ENCODE measurements around the gene IL1RN.
"Not testable (repeated sequence)": the region's sequence is repeated elsewhere in the genome, so short reads cannot be mapped to it uniquely, and the experiment has no call there.

Gene IL1RN, protein sequence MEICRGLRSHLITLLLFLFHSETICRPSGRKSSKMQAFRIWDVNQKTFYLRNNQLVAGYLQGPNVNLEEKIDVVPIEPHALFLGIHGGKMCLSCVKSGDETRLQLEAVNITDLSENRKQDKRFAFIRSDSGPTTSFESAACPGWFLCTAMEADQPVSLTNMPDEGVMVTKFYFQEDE

DNA sequence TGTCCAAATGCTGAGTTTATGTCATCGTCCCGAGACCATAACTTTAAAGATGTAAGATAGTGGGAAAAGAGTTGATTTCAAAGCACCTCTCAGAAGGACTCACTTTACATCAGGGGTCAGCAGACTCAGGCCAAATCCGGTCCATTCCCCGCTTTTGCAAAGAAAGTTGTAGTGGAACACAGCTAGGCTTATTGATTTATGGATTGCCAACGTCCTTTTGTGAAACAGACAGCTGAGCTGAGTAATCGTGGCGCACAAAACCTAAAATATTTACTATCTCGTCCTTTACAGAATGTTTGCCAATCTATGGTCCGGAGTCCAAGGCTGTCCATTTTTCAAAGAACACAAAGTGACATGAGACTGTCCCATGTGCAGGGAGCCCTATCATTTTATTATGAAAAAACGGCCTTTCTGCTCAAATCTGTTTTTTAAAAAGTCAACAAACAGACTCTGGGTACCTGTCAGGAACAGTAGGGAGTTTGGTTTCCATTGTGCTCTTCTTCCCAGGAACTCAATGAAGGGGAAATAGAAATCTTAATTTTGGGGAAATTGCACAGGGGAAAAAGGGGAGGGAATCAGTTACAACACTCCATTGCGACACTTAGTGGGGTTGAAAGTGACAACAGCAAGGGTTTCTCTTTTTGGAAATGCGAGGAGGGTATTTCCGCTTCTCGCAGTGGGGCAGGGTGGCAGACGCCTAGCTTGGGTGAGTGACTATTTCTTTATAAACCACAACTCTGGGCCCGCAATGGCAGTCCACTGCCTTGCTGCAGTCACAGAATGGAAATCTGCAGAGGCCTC lies at the start of gene IL1RN:
IL1RN (plus strand) TSS at position 754 of the 801 bp plus-strand sequence; CDS start at position 781, 27 bp downstream.
- ATAC-seq, result no peak

DNA sequence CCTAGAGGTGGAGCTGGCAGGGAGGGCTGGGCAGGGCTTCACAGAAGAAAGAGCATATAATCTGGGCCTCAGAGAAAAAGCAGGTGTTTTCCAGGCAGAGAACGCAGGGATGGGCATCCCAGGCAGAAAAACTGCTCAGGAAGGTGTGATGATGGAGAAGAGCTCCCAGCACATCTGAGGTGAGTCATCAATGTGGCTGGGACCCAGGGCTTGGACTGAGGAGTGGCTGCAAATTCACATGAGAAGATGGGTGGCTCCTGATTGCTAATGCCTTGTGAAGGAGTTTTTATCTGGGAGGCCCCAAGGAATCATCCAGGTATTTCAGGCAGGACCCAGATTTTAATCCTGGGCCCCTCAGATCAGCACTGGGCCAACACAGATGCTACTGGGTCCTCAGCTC lies 49.5 kb upstream of the IL1RN start:
- ATAC-seq, result no peak

DNA sequence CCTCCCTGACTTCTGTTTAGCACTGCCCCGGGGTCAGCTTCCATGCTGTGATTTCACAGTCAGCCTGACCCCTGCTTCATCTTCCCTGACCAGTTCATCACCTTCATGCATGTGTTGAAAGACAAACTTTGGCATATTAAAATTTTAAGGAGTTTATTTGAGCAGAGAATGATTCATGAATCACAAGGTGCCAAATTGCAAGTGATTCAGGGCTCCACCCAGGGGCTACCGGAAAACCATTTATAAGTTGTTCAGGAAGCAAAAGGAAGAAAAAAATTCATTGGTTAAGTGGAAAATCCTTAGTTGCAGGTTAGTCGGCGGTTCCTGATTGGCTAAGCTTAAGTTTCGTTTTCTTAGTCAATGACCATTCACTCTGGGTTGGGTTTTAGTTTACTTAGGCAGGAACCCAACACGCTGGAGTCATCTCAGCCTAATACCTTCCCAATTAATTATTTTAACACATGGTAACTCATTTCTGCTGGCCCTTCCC lies 49.0 kb upstream of the IL1RN start:
- no peak for ATAC-seq

DNA sequence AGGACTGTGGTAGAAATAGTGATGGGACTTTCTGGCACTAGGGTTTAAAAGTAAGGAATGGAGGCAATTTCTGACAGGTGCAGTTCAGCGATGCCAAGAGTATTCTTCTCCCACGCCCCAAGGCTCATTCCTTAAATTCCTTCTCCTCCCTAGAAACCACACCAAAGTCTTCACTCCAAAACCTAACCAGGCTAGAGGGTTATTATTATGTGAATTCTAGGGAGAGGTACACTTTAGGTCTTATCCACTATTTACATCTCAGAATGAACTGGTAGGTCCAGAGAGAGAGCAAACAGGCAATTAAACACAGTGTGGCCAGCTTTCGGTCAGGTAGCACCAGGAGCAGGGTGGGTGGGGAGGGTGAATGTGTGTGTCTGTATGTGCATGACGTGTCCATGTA lies 48.3 kb upstream of the IL1RN start:
- ATAC-seq, result no peak

DNA sequence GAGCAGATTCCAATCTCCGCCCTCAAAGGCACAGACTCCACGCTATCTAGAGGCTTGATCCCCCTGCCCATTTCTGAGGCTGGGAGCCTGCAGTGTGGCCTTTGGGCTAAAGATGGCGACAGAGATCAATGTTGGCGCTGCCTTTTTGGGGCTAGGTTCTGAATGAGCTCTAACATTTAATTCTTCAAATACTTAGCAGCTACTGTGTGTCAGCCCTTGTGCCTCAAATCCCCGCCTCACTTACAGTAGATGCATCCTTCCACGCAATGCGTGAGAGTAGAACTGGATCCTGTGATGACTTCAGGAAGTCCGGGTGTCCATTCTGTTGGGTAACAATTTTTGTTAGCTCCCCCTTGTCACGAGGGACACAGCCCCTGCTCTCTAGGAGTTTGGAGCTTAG lies 47.3 kb upstream of the IL1RN start:
- peak; percentile 60 to 61 for ATAC-seq

DNA sequence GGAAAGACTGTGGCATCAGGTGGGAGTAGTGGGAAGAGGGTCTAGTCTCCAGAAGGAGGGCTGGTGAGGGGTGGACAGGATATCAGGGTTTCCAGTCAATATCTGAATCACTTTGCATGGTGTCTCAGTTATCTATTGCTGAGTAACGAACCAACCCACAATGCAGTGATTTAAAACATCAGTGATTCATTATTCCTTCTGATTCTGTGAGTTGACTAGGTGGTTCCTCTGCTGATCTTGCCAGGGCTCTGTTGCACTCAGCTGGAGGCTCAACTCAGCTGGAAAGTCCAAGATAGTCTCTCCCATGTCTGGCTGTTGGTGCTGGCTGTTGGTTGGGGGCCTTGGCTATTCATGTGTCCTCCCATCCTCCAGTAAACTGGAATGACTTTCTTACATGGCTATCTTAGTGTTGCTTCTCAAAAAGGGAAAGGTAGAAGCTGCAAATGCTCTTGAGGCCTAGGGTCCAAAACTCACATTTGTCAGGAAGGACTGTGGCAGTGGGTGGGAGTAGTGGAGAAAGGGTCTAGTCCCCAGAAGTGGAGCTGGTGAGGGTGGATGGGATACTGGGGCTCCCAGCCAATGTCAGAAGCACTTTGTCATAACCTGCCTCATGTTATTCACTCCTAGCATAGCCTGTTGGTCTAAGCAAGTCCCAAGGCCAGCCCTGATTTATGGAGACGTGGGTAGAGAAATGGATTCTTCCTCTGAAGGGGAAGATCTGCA lies 45.7 kb upstream of the IL1RN start:
- ATAC-seq, result peak; percentile 40 to 42

DNA sequence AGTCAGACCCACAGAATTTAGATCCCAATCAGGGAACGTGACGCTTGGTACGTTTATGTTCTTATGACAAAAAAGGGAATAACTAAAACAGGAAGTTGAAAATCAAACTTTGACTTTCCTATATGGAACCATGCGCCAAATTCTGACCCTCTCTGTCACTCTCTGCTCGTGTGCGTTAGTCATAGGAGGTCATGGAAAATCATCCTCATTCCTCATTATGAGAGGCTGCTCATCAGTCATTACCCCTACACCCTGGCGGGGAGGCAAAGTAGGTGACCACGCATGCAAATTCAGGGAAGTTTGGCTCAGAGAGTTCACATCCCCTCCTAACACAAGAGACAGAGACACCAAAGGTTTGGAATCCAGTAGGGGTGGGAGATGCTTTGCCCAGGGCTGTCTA lies 44.1 kb upstream of the IL1RN start:
- peak in 1 of 2 donors; percentile 55 for ATAC-seq

DNA sequence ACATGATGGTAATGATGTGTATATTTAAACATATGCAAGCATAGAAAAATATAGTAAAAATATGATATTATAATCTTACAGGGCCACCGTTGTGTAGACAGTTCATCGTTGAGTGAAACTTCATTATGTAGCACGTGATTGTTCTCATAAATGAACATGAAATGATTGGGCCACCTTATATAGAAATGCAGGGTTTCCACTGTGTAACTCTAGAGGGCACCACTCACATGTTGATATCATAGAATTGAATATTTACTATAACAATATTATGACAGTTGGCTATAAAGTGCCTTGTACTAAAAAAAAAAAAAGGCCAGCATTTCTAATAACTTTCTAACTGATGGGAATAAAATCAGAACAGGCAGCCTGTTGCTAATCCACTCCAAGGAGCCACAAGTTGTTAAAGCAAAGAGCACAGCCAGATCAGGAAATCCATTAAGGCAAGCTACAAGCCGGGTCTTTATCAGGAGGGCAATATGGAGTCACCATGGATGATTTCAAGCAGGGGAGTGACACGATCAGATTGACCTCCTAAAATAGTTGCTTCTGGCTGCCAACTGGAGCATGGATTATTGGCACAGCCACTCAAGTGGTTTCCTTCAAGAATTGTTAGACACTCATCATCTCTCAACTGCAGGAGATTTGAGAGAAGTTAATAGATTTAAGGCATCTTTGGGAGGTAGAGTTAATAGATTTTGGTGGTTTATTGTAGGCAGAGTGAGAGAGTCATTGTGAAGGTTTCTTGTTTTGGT lies 43.0 kb upstream of the IL1RN start:
- ATAC-seq, result peak; percentile 58 to 61

DNA sequence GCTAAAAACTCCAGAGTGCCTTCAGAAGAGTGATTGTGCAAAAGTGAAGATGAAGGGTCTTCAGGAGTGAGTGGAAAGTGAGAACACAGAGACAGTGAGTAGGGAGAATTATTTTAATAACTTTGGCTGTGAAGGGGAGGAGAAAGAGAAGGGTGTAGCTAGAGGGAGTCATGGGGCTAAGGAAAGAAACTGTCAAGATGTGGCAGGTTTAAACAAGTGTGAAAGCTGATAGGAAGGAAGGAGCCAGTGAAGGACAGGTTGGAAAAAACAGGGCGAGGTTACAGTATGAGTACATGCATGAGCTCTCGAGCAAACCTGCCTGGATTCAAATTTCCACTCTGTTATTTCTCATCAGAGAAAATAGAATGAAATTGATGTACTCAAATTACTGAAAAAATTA lies 41.9 kb upstream of the IL1RN start:
- ATAC-seq, result no peak

DNA sequence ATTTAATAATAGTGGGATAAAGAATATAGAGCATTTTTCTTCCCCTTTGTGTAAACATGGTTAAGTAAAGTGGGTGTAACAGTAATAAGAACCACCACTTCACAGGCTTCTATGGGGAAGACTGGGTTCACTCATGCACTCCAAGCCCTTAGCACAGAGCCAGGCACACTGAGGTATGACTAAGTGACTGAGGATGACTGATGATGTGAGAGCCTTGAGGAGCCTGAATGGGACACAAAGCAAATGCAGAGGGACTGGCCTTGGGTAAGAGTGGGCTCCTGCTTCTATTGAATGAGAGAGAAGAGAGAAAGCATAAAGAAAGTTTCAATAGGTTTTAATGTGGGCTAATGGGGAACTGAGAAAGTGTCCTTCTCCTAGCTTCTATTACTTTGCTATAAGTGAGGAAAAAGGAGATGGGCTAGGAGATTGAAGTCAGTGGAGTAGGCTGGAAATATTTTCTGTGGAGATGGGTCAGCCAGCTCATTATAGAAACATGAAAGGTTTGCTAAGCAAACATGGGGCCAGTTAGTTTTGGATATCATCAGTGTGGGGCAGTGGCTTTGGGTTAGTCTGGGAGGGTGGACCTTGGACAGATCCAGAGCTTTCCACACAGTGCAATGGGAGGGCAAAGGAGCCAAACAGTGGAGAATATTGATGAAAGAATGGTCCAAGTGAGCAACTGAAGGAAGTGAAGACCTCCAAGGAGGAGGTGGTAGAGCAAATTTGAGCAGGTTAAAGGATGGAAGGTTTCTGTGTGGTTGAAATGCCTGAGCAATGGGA lies 39.0 kb upstream of the IL1RN start:
- no peak for ATAC-seq

DNA sequence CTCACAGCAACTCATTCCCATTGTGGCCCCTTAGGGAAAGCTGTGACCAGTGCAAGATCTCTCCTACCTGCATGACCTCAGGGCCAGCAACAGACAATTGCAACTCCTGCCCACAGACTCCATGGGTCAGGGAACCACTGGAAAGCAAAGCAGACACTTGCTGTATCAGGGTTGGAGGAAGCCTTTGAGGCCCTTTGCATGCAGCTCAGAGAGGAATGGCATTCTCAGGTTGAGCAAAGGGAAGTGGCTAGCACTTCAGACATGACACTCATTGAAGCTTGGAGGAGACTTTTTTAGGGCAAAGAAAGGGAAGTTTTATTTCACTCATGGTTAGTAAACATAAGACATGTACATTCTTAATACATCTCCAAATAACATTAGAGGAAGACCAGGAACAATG lies 37.5 kb upstream of the IL1RN start:
- no peak for ATAC-seq

DNA sequence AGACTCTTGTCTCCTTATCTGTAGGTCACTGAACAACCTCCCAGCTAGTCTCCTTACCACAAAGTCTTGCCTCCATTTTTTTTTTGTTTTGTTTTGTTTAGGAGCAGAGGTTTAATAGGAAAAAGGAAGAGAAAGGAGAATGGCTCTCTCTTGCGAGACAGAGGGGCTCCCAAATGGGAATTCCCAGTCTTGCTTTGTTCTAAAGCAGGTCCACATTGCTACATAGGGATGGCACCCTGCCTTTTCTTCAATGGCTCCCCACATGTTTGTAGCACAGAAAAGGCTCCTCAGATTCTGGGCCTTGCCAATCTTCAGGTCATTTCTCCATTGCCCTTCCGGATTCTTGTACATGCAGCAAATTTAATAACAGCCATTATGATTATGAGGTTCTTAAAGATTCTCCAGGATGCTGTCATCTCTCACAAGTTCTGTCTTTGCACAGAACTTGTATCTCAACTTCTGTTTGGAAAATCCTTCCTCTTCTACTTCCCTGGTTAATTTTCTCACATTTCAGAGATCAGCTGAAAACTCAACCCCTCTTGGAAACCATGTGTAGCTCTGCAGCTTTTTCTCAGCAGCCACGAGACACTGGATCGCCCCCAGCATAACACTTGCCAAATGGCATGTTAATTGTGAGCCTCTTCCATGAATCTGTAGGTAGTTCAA lies 36.0 kb upstream of the IL1RN start:
- no peak for ATAC-seq

DNA sequence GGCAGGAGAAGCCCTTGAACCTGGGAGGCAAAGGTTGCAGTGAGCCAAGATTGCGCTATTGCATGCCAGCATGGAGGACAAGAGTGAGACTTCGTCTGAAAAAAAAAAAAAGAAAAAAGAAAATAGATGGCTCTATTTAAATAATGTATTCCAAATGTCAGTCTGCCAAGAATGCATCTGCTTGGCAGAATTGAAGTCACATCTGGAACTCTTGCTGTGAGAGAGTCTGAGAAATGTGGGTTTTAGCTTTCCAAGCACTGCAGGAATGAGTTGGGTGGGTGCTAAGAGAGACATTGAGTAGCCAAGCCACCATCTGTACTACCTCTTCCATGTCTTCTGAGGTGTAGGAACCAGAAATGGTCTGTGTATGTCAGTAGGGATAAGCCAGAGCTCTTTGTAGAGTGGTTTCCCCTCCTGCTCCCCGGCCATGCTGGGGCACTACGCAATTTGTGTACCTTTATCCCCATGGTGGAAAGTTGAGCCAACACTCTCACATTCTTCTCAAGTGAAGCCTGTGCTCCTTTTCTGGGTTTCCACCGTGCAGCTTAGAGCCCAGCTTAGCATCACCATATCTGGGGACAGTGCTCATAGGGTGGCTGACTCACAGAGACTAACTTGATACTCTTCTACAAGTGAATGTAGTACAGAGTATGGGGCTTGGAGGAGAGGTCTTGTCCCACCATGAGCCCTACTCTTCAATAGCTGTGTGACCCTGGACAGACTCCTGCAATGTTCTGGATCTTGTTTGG lies 34.4 kb upstream of the IL1RN start:
- no peak for ATAC-seq

DNA sequence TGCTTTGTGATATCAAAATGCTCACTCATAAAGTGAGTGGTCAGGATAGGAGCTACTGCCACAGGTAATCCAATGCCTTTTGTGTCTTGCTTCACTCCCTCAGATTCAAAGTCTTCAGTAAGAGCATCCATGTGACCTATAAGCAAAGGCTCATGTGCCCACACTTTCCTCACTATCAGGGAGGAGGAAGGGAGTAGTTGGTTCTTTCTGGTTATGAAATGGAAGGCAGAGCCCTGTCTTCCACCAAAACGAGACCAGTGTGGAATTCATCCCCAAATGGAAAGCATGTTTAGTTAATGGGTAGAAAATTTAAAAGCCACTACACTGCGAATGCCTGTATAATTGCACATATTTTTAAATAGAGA lies 33.8 kb upstream of the IL1RN start:
- ATAC-seq, result no peak

DNA sequence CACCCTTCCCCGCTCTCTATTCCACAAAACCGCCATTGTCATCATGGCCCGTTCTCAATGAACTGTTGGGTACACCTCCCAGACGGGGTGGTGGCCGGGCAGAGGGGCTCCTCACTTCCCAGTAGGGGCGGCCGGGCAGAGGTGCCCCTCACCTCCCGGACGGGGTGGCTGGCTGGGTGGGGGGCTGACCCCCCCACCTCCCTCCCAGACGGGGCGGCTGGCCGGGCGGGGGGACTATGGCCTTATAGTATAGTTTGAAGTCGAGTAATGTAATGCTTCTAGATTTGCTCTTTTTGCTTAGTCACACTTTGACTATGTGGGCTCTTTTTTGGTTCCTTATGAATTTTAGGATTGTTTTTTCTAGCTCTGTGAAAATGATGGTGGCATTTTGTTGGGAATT lies 31.1 kb upstream of the IL1RN start:
- not testable (repeated sequence) for ATAC-seq

DNA sequence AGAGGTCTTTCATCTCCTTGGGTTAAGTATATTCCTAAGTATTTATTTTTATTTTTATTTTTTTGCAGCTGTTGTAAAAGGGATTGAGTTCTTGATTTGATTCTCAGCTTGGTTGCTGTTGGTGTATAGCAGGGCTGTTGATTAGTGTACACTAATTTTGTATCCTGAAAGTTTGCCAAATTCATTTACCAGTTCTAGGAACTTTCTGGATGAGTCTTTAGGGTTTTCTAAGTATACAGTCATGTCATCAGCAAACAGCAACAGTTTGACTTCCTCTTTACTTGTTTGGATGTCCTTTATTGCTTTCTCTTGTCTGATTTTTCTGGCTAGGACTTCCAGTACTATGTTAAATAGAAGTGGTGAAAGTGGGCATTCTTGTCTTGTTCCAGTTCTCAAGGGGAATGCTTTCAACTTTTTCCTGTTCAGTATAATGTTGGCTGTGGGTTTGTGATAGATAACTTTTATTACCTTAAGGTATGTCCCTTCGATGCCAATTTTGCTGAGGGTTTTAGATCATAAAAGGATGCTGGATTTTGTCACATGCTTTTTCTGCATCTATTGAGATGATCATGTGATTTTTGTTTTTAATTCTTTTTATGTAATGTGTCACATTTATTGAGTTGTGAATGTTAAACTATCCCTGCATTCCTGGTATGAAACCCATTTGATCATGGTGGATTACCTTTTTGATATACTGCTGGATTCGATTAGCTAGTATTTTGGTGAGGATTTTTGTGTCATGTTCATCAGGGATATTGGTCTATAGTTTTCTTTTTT lies 30.4 kb upstream of the IL1RN start:
- ATAC-seq, result peak; percentile 27 to 33

DNA sequence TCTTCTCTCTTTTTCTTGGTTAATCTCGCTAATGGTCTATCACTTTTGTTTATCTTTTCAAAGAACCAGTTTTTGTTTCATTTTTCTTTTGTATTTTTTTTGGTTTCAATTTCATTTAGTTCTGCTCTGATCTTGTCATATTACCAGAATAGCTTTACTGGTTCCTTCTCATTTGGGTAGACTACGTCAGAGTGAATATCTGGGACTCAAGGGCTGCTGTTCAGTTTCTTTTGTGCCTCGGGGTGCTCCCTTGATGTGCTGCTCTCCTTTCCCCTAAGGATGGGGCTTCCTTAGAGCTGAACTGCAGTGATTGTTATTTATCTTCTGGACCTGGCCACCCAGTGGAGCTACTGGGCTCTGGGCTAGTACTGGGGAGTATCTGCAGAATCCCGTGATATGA lies 29.4 kb upstream of the IL1RN start:
- peak; percentile 94 for ATAC-seq

DNA sequence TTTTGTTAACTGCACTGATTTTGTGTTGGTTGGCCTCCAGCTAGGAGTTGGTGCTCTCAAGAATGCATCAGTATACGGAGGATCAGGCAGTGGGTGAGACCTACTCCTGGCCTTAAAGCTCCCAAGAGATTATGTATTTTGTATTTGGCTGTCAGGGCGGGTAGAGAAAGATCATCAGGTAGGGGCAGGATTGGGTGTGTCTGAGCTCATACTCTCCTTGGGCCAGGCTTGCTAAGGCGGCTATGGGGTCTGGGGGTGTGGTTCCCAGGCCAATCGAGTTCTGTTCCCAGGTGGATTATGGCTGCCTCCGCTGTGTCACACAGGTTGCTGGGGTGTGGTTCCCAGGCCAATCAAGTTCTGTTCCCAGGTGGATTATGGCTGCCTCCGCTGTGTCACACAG lies 28.9 kb upstream of the IL1RN start:
- no peak for ATAC-seq

DNA sequence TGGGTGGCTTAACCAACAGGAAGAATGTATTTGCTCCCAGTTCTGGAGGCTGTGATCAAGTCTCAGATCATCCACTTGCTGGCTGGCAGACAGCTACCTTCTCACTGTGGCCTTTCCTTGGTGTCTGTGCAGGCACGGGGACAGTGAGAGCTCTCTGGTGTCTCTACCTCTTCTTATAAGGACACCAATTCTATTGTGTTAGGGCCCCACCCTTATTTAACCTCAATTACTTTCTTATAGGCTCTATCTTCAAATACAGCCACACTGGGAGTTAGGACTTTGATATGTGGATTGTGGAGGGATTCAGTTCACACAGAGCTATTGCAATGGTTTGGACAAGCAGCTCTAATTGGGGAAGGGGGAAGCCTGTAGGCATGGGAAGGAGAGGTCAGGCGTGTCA lies 25.3 kb upstream of the IL1RN start:
- ATAC-seq, result no peak

DNA sequence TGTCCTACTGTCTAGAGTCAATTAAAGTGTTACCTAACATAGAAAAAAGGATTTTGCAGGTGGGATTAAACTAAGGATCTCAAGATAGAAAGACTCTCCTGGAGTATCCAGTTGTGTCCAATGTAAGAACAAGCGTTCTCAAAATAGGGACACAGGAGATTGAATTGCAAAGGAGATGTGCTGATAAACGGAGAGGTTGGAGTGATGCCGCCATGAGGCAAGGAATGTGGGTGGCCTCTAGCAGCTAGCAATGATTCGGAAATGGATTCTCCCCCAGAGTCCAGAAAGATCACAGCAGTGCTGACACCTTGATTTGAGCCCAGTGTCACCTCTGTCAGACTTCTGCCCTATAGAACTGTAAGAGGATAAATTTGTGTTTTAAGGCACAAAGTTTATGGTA lies 24.1 kb upstream of the IL1RN start:
- no peak for ATAC-seq
